ENCODE data around the gene TCHHL1. TPM values are rescaled to one million over a fixed set of nuclear protein-coding genes. Genes with fewer than 3 reads are reported as not detected.

TCHHL1 gene
- total RNA-seq, 1 experiment from 2014 or later: not detected

DNA sequence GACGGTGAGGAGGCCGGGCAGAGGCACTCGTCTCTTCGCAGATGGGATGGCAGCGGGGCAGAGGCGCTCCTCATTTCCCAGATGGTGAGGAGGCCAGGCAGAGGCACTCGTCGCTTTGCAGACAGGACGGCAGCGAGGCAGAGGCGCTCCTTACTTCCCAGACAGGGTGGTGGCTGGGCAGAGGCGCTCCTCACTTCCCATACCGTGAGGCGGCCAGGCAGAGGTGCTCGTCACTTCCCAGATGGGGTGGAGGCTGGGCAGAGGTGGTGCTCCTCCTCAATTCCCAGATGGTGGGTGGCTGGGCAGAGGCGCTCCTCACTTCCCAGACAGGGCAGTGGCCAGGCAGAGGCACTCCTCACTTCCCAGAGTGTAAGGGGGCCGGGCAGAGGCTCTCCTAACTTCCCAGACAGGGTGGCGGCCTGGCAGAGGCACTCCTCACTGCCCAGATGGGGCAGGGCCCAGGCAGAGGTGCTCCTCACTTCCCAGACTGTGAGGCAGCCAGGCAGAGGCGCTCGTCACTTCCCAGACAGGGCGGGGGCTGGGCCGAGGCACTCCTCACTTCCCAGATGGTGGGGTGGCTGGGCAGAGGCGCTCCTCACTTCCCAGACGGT lies 9.9 kb downstream of the TCHHL1 start (continued):
- TF ChIP-seq ATF3 (IDR thresholded peaks at IDR 0.05): no peak

GRCh38 chr1:152072311-152072710 lies 16.6 kb downstream of the TCHHL1 start:
- Histone ChIP-seq H3K27me3 (ENCODE audit: insufficient read depth, low read length) (peaks cover 50% of the 10 kb centered on the region), H3K9ac (ENCODE audit: low read length) (no peak overlapping the region), H3K4me1 (ENCODE audit: control insufficient read depth in 1 of 2, insufficient read depth in 2 of 2, low read length in 2 of 2) (no peaks in the 10 kb centered on the region), H3K27ac (ENCODE audit: low read depth, low read length) (no peak overlapping the region), H3K9me3 (ENCODE audit: control insufficient read depth in 1 of 2, insufficient read depth in 1 of 2, low read depth in 1 of 2, low read length in 2 of 2) (no peaks in the 10 kb centered on the region), H3K36me3 (ENCODE audit: control insufficient read depth in 1 of 2, insufficient read depth in 2 of 2, low read length in 2 of 2) (no peaks in the 10 kb centered on the region), H3K79me2 (ENCODE audit: insufficient read depth, low read length) (no peaks in the 10 kb centered on the region), H3K9me2 (ENCODE audit: insufficient read depth) (no peaks in the 10 kb centered on the region), H4K20me1 (ENCODE audit: insufficient read depth) (no peaks in the 10 kb centered on the region), H2AFZ (ENCODE audit: low read depth, low read length, poor library complexity, severe bottlenecking) (no peak overlapping the region), H3K4me2 (ENCODE audit: low read length) (no peak overlapping the region), H3K4me3 (replicated peaks in 1 of 2; ENCODE audit: low read depth in 1 of 2, low read length in 2 of 2) (no peak overlapping the region)
- DNase-seq (ENCODE audit: low read depth, low spot score) (no peak), ATAC-seq (no peak)
- TF ChIP-seq FOSL1 (IDR thresholded peaks at IDR 0.05; ENCODE audit: low read depth) (no peak), POLR2AphosphoS5 (IDR thresholded peaks at IDR 0.05; ENCODE audit: low read depth, low read length) (no peak), POLR2A (IDR thresholded peaks at IDR 0.05; ENCODE audit: borderline replicate concordance, extremely low read depth, insufficient read depth, insufficient read length) (no peak)
- TF ChIP-seq, protein P1, sequence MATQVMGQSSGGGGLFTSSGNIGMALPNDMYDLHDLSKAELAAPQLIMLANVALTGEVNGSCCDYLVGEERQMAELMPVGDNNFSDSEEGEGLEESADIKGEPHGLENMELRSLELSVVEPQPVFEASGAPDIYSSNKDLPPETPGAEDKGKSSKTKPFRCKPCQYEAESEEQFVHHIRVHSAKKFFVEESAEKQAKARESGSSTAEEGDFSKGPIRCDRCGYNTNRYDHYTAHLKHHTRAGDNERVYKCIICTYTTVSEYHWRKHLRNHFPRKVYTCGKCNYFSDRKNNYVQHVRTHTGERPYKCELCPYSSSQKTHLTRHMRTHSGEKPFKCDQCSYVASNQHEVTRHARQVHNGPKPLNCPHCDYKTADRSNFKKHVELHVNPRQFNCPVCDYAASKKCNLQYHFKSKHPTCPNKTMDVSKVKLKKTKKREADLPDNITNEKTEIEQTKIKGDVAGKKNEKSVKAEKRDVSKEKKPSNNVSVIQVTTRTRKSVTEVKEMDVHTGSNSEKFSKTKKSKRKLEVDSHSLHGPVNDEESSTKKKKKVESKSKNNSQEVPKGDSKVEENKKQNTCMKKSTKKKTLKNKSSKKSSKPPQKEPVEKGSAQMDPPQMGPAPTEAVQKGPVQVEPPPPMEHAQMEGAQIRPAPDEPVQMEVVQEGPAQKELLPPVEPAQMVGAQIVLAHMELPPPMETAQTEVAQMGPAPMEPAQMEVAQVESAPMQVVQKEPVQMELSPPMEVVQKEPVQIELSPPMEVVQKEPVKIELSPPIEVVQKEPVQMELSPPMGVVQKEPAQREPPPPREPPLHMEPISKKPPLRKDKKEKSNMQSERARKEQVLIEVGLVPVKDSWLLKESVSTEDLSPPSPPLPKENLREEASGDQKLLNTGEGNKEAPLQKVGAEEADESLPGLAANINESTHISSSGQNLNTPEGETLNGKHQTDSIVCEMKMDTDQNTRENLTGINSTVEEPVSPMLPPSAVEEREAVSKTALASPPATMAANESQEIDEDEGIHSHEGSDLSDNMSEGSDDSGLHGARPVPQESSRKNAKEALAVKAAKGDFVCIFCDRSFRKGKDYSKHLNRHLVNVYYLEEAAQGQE (IDR thresholded peaks at IDR 0.05; ENCODE audit: low read depth): no peak
- ChIA-PET POLR2A (no interaction called here), CTCF (no interaction called here), RAD21 (ENCODE audit: low non-redundant PET in 1 of 2, low total read pairs in 2 of 2, uncharacterized antibody in 2 of 2, unreplicated experiment in 2 of 2) (no interaction called here)
- intact Hi-C loops (cut with micrococcal nuclease): no loop called here
- BruUV-seq (replicated peaks): no TSS peak

All from HCT116 (cell line).